H1 (cell line): ENCODE results near the gene NPHP3. TPM values are rescaled to one million over a fixed set of nuclear protein-coding genes. Genes with fewer than 3 reads are reported as not detected.

Experiments used
- CTCF ChIA-PET: fragments of 300-600 bp; sonication (Branson Sonifier 250); formaldehyde crosslinking; loops from one replicate; lab custom pipeline; 2021; ENCODE audit not compliant: partially characterized antibody; lab: Charles Lee
- POLR2A ChIA-PET: fragments of 300-600 bp; sonication (Branson Sonifier 250); formaldehyde crosslinking; loops from one replicate; lab custom pipeline; 2021; ENCODE audit warnings: inconsistent platforms; ENCODE audit not compliant: partially characterized antibody; lab: Charles Lee
- DNase-seq, 2 experiments: peaks; one replicate each; pipeline versions ENCODE4 v3.0.0 to v3.0.0-alpha.2; 2010 to 2022; ENCODE audit warnings: low spot score in 2 of 2, low read depth in 1 of 2, mixed read lengths in 1 of 2
- FAIRE-seq: peaks from 2 replicates; lab custom pipeline; 2011; peaks lifted over from hg19 to GRCh38; lab: Jason Lieb, UNC
- H2AFZ ChIP-seq: 2 replicates; pipeline ENCODE4 v1.8.1; 2012; ENCODE audit warnings: low read length, inconsistent platforms
- H2AK5ac ChIP-seq: 2 replicates; pipeline ENCODE4 v1.6.1; 2013; ENCODE audit warnings: low read depth, low read length
- H2BK120ac ChIP-seq: replicated peaks from 2 replicates; pipeline ENCODE3; 2013; ENCODE audit warnings: low read depth, low read length, inconsistent platforms
- H2BK12ac ChIP-seq: 2 replicates; pipeline ENCODE4 v1.6.1; 2013; ENCODE audit warnings: low read depth, low read length
- H2BK15ac ChIP-seq: 2 replicates; pipeline ENCODE4 v1.6.1; 2013; ENCODE audit warnings: low read length
- H2BK20ac ChIP-seq: 2 replicates; pipeline ENCODE4 v1.6.1; 2013; ENCODE audit warnings: low read length
- H2BK5ac ChIP-seq: 2 replicates; pipeline ENCODE4 v1.6.1; 2013; ENCODE audit warnings: low read depth, low read length
- H3K14ac ChIP-seq: 2 replicates; pipeline ENCODE4 v1.6.1; 2013; ENCODE audit warnings: inconsistent platforms; ENCODE audit not compliant: insufficient read length
- H3K18ac ChIP-seq: 2 replicates; pipeline ENCODE4 v1.6.1; 2013; ENCODE audit warnings: low read length; ENCODE audit errors: extremely low read depth
- H3K23ac ChIP-seq: 2 replicates; pipeline ENCODE4 v1.6.1; 2013; ENCODE audit warnings: inconsistent platforms; ENCODE audit not compliant: insufficient read length
- H3K23me2 ChIP-seq: 2 replicates; pipeline ENCODE4 v1.6.1; 2013; ENCODE audit warnings: low read depth, low read length
- H3K27ac ChIP-seq: 2 replicates; pipeline ENCODE4 v1.6.1; 2011; ENCODE audit warnings: low read depth, low read length, inconsistent platforms
- H3K27me3 ChIP-seq, 4 experiments: replicated peaks in 1 of 4; 1 replicate in 1 of 4; 2 replicates in 3 of 4; pipeline versions ENCODE4 v1.6.1 to v1.8.1; 2011 to 2013; ENCODE audit warnings: low read length in 3 of 4, mild to moderate bottlenecking in 3 of 4, inconsistent platforms in 2 of 4, mixed read lengths in 2 of 4, moderate library complexity in 1 of 4; ENCODE audit not compliant: control insufficient read depth in 3 of 4, insufficient read depth in 3 of 4; ENCODE audit errors: extremely low read depth in 1 of 4
- H3K36me3 ChIP-seq, 4 experiments: 2 replicates each; pipeline versions ENCODE4 v1.6.1 to v1.8.1; 2011 to 2013; ENCODE audit warnings: mild to moderate bottlenecking in 4 of 4, low read length in 3 of 4, moderate library complexity in 2 of 4, control low read depth in 1 of 4, inconsistent platforms in 1 of 4; ENCODE audit not compliant: insufficient read depth in 4 of 4, control insufficient read depth in 2 of 4
- H3K4ac ChIP-seq: replicated peaks from 2 replicates; pipeline ENCODE3; 2013; ENCODE audit warnings: low read length, low read depth, mixed read lengths, inconsistent platforms; ENCODE audit not compliant: insufficient read length
- H3K4me1 ChIP-seq, 4 experiments: replicated peaks in 1 of 4; 1 replicate in 1 of 4; 2 replicates in 3 of 4; pipeline versions ENCODE4 v1.6.1 to v1.8.1; 2011 to 2013; ENCODE audit warnings: low read length in 3 of 4, inconsistent platforms in 2 of 4, mixed read lengths in 1 of 4; ENCODE audit not compliant: insufficient read depth in 4 of 4, control insufficient read depth in 3 of 4
- H3K4me2 ChIP-seq, 2 experiments: 2 replicates each; pipeline versions ENCODE4 v1.6.1 to v1.8.1; 2011 to 2013; ENCODE audit warnings: low read depth in 2 of 2, low read length in 2 of 2, control low read depth in 1 of 2, inconsistent platforms in 1 of 2, mild to moderate bottlenecking in 1 of 2; ENCODE audit not compliant: insufficient read depth in 1 of 2
- H3K4me3 ChIP-seq, 4 experiments: fragments of 200-600, 300-600 bp in 1 of 4; sonication (generic), shearing (Covaris generic), sonication (Bioruptor Twin) in 1 of 4; 2 replicates each; pipeline versions ENCODE4 v1.5.1 to v1.8.1; 2011 to 2016; ENCODE audit warnings: low read length in 4 of 4, low read depth in 3 of 4, control low read depth in 2 of 4, inconsistent platforms in 2 of 4, mild to moderate bottlenecking in 2 of 4, mixed read lengths in 1 of 4, moderate library complexity in 1 of 4; ENCODE audit not compliant: insufficient read depth in 2 of 4; ENCODE audit errors: extremely low read depth in 1 of 4
- H3K56ac ChIP-seq: replicated peaks from 2 replicates; pipeline ENCODE3; 2013; ENCODE audit warnings: low read depth, mild to moderate bottlenecking, mixed read lengths, low read length, inconsistent platforms; ENCODE audit not compliant: insufficient read length
- H3K79me1 ChIP-seq: 2 replicates; pipeline ENCODE4 v1.6.1; 2013; ENCODE audit warnings: low read depth, low read length, control low read depth
- H3K79me2 ChIP-seq, 2 experiments: 2 replicates each; pipeline versions ENCODE4 v1.6.1 to v1.8.1; 2012 to 2013; ENCODE audit warnings: low read length in 2 of 2, mild to moderate bottlenecking in 2 of 2, inconsistent platforms in 1 of 2; ENCODE audit not compliant: insufficient read depth in 2 of 2, control insufficient read depth in 1 of 2
- H3K9ac ChIP-seq, 4 experiments: replicated peaks in 1 of 4; 1 replicate in 1 of 4; 2 replicates in 3 of 4; pipeline versions ENCODE4 v1.6.1 to v1.8.1; 2011 to 2013; ENCODE audit warnings: low read depth in 3 of 4, low read length in 3 of 4, control low read depth in 2 of 4, mild to moderate bottlenecking in 2 of 4, moderate library complexity in 2 of 4, inconsistent platforms in 1 of 4; ENCODE audit errors: extremely low read depth in 1 of 4
- H3K9me3 ChIP-seq, 2 experiments: 2 replicates each; pipeline versions ENCODE4 v1.6.1 to v1.8.1; 2012 to 2013; ENCODE audit warnings: mild to moderate bottlenecking in 2 of 2, moderate library complexity in 2 of 2, control low read depth in 1 of 2, inconsistent platforms in 1 of 2, low read depth in 1 of 2, low read length in 1 of 2, mixed read lengths in 1 of 2; ENCODE audit not compliant: insufficient read depth in 2 of 2
- H4K20me1 ChIP-seq, 2 experiments: replicated peaks in 1 of 2; 2 replicates each; pipeline versions ENCODE3 to v1.8.1; 2011 to 2013; ENCODE audit warnings: inconsistent platforms in 2 of 2, low read length in 2 of 2, mild to moderate bottlenecking in 1 of 2; ENCODE audit not compliant: insufficient read depth in 2 of 2, control insufficient read depth in 1 of 2
- H4K5ac ChIP-seq: 2 replicates; pipeline ENCODE4 v1.6.1; 2013; ENCODE audit warnings: low read length, low read depth, mixed read lengths, inconsistent platforms; ENCODE audit not compliant: insufficient read length
- H4K8ac ChIP-seq: 2 replicates; pipeline ENCODE4 v1.8.0; 2013; ENCODE audit warnings: mild to moderate bottlenecking, moderate library complexity, low read length, inconsistent platforms; ENCODE audit not compliant: insufficient read depth; ENCODE audit errors: extremely low read depth
- H4K91ac ChIP-seq: replicated peaks from 2 replicates; pipeline ENCODE3; 2013; ENCODE audit warnings: low read length, mixed read lengths, inconsistent platforms; ENCODE audit not compliant: insufficient read length
- CBX5 ChIP-seq: fragments of 300-800, 300-1000 bp; sonication (generic); IDR thresholded peaks from 2 replicates; pipeline ENCODE4 v1.7.1; 2016; ENCODE audit warnings: antibody characterized with exemption, low read length, low read depth
- EP300 ChIP-seq, 2 experiments: IDR thresholded peaks; 1 replicate in 1 of 2; 2 replicates in 1 of 2; pipeline ENCODE4 v1.6.1; 2011 to 2012; ENCODE audit warnings: low read depth in 2 of 2, low read length in 2 of 2, mild to moderate bottlenecking in 2 of 2, borderline replicate concordance in 1 of 2, inconsistent platforms in 1 of 2, moderate library complexity in 1 of 2
- FOSL1 ChIP-seq: IDR thresholded peaks from 2 replicates; pipeline ENCODE4 v1.6.1; 2011; ENCODE audit warnings: mild to moderate bottlenecking, low read depth, low read length, moderate library complexity; ENCODE audit not compliant: insufficient read depth
- RNF2 ChIP-seq: fragments of 200-900, 300-1000 bp; sonication (generic); IDR thresholded peaks from 2 replicates; pipeline ENCODE4 v1.7.1; 2016; ENCODE audit warnings: borderline replicate concordance, low read depth, mild to moderate bottlenecking, antibody characterized with exemption, low read length; ENCODE audit not compliant: poor library complexity, severe bottlenecking; ENCODE audit errors: missing control alignments
- RXRA ChIP-seq: IDR thresholded peaks from 2 replicates; pipeline ENCODE4 v1.6.1; 2011; ENCODE audit warnings: low read depth, mild to moderate bottlenecking, low read length, moderate library complexity; ENCODE audit not compliant: insufficient read depth
- SAP30 ChIP-seq: fragments of 300-600 bp; sonication (generic); IDR thresholded peaks from 2 replicates; pipeline ENCODE4 v1.7.1; 2012; ENCODE audit warnings: low read length, moderate library complexity, mild to moderate bottlenecking, inconsistent platforms; ENCODE audit not compliant: insufficient read depth, insufficient replicate concordance
- SP1 ChIP-seq: IDR thresholded peaks from 2 replicates; pipeline ENCODE4 v1.6.1; 2011; ENCODE audit warnings: low read depth, low read length
- SP2 ChIP-seq: IDR thresholded peaks from 2 replicates; pipeline ENCODE4 v1.6.1; 2012; ENCODE audit warnings: mild to moderate bottlenecking, low read length, inconsistent platforms
- TBP ChIP-seq: IDR thresholded peaks from 2 replicates; pipeline ENCODE4 v1.6.1; 2011; ENCODE audit warnings: low read depth, low read length, improper control_type of control experiment
- WGBS, 2 experiments: shearing (Covaris generic) in 1 of 2; methylation state at CpG; one replicate each; pipeline versions ENCODE4 v1.1.6 to v1.1.7; 2013 to 2015; ENCODE audit warnings: low lambda C conversion rate in 2 of 2, mixed read lengths in 2 of 2, inconsistent platforms in 1 of 2, low coverage in 1 of 2, missing lambda C conversion rate in 1 of 2; ENCODE audit not compliant: insufficient replicate concordance in 2 of 2, insufficient coverage in 1 of 2, insufficient read length in 1 of 2; ENCODE audit errors: extremely low coverage in 1 of 2, missing lambda C conversion rate in 1 of 2; 5-methylcytosine and 5-hydroxymethylcytosine counted together
- polyA plus RNA-seq, 7 experiments: library from polyadenylated mRNA; depleted of rRNA in 3 of 7; stranded (reverse) in 5 of 7; unstranded in 2 of 7; fragments of >200 nt in 5 of 7; fragments of 200-250 nt in 2 of 7; gene quantifications; 1 replicate in 5 of 7; 2 replicates in 1 of 7; 4 replicates in 1 of 7; pipeline versions ENCODE4 v1.2.1 to v1.2.3, GENCODE V29; 2011 to 2013; ENCODE audit warnings: missing spikeins in 2 of 7, mixed read lengths in 2 of 7
- total RNA-seq: library from RNA; stranded (reverse); fragmentation: NEBNext Ultra II Directional; extraction: Animal tissue kit (Norgen Biotek cat#: 25700); gene quantifications from 2 replicates; pipeline ENCODE4 v1.2.1, GENCODE V29; 2021
- TF ChIP-seq, protein P1 (sequence below): IDR thresholded peaks from 2 replicates; pipeline ENCODE4 v1.6.1; 2011; ENCODE audit warnings: low read depth, mild to moderate bottlenecking, low read length; ENCODE audit not compliant: insufficient read depth
- TF ChIP-seq, protein P2 (sequence below): IDR thresholded peaks from 2 replicates; pipeline ENCODE4 v1.6.1; 2012; ENCODE audit warnings: low read length, inconsistent platforms

NPHP3 gene
- total and polyA plus RNA-seq, 2 of the 8 experiments (the other 6 are each of a cell fraction or from before 2014, with no cell fraction given), result 6.8 to 14.8 TPM

DNA sequence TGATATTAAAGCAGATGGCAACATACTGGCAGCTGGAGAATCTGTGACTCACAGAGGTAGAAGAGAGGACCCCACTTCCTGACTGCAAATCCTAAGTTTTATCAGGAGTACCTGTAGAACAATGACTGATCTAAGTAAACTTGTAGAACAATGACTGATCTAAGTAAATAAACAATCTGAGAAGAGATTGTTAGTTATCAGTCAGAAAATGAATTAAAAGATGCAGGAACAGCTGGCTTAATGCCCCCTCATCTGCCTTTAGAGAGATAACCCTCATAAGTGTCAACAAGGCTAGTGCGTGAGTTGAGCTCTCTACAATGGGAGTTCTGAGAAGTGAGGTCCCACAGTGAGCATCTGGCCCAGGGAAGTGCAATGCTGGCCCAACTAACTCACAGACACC lies 77.2 kb downstream of the NPHP3 start:
- Histone ChIP-seq H2BK12ac (no peak overlapping the region), H3K9ac (no peak overlapping the region), H3K36me3 (no peaks in the 10 kb centered on the region), H3K27me3 (no peaks in the 10 kb centered on the region), H2BK120ac (no peak overlapping the region), H3K14ac (no peak overlapping the region), H3K4me1 (no peaks in the 10 kb centered on the region), H2AFZ (no peak overlapping the region), H3K56ac (no peak overlapping the region), H3K23ac (no peak overlapping the region), H3K4me3 (no peak overlapping the region), H4K5ac (no peak overlapping the region), H3K27ac (no peak overlapping the region), H3K4ac (no peak overlapping the region), H2AK5ac (no peak overlapping the region), H3K18ac (no peak overlapping the region), H2BK20ac (no peak overlapping the region), H3K79me1 (no peaks in the 10 kb centered on the region), H3K23me2 (no peaks in the 10 kb centered on the region), H2BK15ac (no peak overlapping the region), H2BK5ac (no peak overlapping the region), H3K9me3 (no peaks in the 10 kb centered on the region), H4K20me1 (no peaks in the 10 kb centered on the region), H4K91ac (no peak overlapping the region), H4K8ac (no peak overlapping the region), H3K4me2 (no peak overlapping the region), H3K79me2 (no peaks in the 10 kb centered on the region)
- WGBS, 2 experiments, result 94% methylated on average over 1 of the region's 1 CpG; no CpG with 5 or more reads in 1 of the 2 experiments
- ChIA-PET CTCF (interaction anchor here (1.2 to 2.5 kb wide), 2 partner anchors 107 to 110 kb away, joined by 5 to 16 read pairs; no protein-coding TSS in a partner anchor), POLR2A (no interaction called here)
- DNase-seq (no peak), FAIRE-seq (no peak)
- TF ChIP-seq RNF2 (no peak), SAP30 (no peak), SP1 (no peak), EP300 (IDR thresholded peaks at IDR 0.05; ENCODE audit: borderline replicate concordance in 1 of 2, low read depth in 2 of 2, low read length in 2 of 2) (no peak), RXRA (no peak), FOSL1 (no peak), SP2 (no peak), CBX5 (no peak), TBP (no peak)
- TF ChIP-seq, protein P1, sequence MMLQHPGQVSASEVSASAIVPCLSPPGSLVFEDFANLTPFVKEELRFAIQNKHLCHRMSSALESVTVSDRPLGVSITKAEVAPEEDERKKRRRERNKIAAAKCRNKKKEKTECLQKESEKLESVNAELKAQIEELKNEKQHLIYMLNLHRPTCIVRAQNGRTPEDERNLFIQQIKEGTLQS, result no peak
- TF ChIP-seq, protein P2, sequence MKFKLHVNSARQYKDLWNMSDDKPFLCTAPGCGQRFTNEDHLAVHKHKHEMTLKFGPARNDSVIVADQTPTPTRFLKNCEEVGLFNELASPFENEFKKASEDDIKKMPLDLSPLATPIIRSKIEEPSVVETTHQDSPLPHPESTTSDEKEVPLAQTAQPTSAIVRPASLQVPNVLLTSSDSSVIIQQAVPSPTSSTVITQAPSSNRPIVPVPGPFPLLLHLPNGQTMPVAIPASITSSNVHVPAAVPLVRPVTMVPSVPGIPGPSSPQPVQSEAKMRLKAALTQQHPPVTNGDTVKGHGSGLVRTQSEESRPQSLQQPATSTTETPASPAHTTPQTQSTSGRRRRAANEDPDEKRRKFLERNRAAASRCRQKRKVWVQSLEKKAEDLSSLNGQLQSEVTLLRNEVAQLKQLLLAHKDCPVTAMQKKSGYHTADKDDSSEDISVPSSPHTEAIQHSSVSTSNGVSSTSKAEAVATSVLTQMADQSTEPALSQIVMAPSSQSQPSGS, result no peak
